GM18499 (cell line): ENCODE measurements around the gene ZFHX2.
"Not testable (repeated sequence)": the region's sequence is repeated elsewhere in the genome, so short reads cannot be mapped to it uniquely, and the experiment has no call there.

Source experiments
- ATAC-seq: cut with Tn5 transposase; IDR thresholded peaks from one replicate; pipeline ENCODE4 v1.9.1; 2021; ENCODE audit warnings: moderate number of reproducible peaks; ENCODE audit not compliant: insufficient read depth, unreplicated experiment

The ZFHX2 gene

DNA sequence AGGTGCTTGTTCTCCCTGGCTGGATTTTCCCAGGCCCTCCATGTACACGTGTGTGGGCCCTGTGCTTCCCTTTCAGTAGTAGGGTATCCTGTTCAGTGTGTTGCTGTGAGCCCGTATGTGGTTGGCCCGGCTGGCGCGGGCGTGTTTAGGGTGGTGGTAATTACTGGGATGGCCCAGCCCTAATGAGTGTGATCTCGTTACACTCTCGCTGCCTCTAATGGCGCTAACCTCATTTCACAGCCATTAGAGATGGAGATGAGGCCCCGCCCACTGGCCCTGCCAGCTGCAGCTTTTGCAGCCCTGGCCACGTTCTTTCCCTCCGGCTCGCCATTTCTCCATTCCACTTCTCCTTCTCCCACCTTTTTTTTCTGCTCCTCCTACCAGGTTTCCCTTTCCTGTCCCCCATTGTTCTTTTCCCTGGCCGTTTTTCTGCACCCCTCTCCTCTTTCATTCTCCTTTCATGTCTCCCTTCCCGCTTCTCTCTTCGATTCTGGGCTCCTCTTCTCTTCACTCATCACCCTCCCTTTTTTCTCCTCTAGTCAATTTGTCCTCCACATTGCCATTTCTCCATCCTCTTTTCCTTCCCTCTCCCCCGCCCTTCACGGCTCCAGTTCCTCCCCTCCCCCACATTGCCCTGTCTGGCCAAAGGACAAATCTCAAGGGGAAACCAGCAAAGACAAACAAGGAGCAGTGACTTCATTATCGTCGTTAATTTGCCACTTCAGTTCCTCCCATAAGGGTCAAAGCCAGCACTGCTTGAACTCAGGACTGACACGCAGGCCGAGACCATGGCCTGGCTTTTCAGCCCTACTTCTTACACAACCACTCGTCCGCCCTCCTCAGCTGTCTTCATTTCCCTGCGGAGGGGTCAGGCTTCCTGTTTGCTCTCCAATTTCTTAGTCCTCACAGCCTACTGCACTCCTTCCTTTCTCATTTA is 6.8 kb downstream of the ZFHX2 start:
- no peak for ATAC-seq

DNA sequence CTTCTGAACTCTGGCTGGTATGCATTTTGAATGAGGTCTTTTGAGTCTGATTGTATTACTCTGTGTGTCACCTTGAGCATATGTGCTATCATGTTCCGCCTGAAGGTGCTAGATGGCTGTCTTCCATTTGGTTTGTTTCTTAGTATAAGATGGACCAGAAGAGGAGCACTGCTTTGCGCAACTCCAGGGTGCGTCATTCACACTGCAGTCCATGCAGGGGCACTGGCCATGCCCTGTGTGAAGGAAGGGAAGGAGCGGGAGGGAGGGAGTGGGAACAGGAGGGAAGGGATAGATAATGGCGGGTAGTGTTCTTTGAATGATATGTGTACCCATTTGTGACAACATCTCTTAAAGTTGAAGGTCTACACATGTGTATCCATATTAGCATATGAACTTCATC is 8.2 kb downstream of the ZFHX2 start:
- ATAC-seq = no peak

DNA sequence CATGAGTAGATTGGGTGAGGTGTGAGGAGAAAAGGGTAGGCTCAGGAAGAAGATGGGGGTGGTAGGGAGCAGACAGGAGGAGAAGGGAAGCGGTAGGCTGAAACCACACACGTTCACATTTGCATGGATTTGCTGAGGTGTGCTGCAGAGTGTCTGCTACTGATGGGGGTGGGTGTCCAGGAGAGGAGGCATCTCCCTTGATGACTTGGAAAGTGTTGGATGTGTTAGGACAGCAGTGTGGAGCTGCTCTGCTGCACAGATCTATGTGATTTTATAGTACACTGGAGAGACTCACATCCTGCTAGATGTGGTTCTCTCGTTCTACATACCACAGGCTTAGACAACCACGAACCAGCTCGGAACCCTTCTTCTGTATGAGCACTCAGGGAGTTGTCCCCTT is 9.3 kb downstream of the ZFHX2 start:
- ATAC-seq = no peak

GRCh38 chr14:23540141-23540469 is 11.5 kb downstream of the ZFHX2 start:
- no peak for ATAC-seq

GRCh38 chr14:23539248-23540140 is 12.1 kb downstream of the ZFHX2 start:
- no peak for ATAC-seq

DNA sequence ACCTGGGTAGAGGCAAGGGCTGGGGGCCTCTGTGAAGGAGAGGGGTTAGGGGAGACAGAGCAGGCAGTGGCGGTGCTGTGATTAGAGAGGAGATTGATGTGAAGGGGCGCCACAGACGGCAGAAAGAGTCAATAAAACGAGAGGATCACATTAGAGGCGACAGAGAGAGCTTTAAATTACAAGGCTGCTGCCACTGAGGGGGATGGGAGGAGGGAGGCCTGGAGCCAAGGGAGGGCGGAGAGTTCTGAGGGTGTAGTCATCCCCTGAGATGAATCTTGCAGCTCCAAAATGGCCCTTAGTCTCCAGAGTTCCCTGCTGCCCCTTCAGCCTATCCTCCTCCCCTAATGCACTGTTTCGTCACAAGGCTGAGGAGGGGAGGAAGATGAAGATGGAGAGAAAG is 12.8 kb downstream of the ZFHX2 start:
- no peak for ATAC-seq

DNA sequence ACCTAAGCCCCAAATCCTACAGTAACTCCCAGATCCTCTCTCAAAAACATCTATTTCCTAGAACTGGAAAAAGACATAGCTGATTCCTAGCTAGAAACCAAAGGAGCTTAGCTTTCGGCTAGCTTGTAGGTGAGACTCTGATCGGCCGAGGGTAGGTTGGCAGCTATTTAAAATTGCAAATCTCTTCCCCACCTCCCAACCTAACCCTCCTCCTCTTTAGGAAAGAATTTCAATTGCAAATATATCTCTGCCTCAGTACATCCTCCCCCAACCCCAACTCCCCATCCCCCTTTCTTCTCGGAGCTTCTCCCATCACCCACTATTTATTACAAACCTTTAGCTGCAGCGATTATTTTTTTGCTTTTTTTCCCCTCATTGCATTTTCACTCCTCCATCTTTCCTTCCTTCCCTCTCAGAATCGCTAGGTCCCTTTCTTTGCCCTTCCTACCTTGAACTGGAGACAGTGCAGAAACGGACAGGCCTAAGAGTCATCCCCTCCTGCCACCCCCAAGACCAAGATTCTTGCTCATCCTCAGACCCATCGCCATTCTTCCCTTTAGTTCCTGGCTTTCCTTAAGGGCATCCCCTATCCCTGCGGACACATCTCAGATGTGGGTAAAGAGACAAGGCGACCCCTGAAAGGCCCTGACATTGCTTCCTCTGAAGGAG is 13.4 kb downstream of the ZFHX2 start:
- ATAC-seq = no peak

DNA sequence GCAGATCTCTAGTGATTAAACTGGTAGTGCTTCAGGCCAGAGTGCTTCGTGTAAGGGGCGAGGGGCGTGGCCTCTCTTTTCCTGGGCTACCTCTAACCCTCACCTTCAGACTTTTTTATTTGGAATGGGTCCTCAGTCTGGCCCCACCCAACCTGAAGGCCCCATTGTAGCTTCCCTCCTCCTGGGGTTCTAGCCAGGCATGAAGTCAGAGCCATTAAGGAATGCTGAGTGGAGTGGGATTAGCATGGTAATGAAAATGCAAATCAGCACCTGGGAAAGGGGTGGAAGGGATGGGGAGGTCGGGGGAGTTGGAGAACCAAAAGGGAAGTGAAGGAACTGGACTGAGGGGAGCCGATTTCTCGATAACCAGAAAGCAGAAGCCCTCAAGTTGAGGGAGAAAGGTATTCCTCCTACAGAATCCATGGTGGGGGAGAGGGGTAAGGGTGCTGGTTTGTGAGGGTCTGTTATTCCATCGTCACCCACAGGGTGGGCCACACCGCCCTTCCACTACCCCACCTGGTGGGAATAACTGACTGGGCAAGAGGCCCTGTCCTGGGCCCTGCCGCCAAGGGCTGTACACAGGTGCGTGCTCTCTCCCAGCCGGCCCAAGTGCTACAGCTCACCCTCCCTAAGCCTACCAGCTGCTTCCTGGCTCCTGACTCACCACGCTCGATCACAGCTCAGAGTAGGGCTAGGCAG is 14.1 kb downstream of the ZFHX2 start:
- ATAC-seq = no peak

- ATAC-seq = not testable (repeated sequence)
Measured at GRCh38 chr14:23536906-23537305, 14.7 kb downstream of the ZFHX2 start.

DNA sequence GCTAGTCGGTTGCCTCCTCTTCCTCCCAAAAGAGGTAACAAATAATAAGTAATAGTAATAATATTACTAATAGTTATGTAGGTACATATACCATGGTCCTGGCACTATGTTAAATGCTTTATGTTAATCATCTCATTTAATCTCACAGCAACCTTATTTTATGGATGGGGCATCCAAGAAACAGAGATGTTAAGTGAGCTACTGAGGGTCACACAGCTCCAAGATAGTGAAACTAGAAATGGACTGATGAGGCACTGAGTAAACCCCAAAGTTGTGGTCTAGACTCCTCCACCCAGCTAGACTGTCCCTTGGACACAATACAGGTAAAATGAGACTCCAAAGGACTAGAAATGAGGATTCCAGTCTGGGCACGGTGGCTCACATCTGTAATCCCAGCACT is 15.1 kb downstream of the ZFHX2 start:
- ATAC-seq = no peak

DNA sequence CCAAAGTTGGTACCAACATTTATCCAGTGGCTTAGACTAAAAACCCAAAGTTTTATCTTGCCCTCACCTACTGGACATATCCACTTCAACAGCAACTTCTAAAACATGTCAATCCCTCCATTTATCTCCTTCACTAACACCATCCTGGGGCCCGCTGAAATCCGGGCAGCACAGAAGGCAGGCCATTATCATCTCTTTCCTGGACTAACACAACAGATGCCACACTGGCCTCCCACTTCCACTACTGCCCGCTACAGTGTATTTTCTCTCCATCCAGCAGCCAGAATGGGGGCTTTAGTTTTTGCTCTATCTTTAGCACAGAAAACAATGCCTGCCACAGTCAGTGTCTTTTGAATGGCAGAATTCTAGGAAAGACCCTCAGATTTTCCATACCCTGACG is 15.6 kb downstream of the ZFHX2 start:
- no peak for ATAC-seq

DNA sequence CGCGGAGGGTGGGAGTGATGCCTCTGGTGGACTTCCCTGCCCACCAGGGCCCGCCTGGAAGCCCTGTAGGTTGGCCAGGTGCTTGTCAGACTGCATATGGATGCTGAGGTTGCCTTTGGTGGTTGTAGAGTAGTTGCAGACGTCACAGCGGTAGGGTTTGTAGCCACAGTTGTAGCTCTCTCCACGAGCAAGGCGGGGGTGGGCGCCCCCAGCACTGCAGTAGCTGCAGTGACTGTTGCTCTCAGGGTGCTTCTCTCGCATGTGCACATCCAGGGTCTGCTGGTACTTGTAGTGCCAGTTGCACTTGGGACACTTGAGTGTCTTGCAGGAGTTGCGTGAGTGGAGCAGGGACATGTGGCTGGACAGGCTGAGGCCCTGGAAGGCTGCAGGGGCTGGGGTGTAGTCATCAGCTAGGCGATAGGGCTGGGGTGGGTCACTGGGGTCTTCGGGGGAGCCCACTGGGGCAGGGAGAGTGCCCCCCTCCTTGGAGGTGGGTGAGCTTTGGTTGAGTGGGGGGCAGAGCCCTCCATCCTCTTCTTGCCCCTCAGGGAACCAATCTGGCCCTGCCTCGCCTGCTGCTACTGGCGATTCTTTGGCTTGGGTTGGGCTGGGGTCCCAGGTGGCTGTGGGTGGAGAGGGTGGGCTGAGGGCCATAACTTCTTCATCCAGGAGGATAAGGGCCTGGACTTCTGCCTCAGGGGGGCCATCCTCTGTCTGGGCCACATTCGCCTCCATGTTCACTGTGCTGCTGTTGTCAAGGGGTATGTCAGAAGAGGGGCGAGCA is 17.7 kb downstream of the ZFHX2 start:
- ATAC-seq = no peak

GRCh38 chr14:23532658-23533057 is 18.9 kb downstream of the ZFHX2 start:
- ATAC-seq = no peak

DNA sequence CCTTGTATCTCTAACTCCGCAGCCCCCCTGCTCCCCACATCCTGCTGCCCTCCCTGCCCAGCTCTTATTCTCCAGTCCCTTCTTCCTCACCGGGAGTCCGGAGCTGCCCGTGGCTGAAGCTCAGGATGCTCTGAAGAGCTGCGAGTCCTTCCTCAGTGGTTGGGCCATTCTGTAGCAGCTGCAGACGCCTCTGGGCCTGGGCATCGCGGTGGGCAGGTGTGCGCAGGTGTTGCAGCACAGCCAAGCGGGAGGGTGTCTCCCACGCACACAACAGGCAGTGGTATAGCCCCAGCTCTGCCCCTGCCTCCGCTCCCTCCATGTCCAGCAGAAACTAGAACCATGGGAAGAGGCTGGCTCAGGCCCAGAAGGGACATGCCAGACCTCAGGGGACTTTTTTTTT is 20.2 kb downstream of the ZFHX2 start:
- no peak for ATAC-seq

- no peak for ATAC-seq
Measured at GRCh38 chr14:23530375-23531055, 21.1 kb downstream of the ZFHX2 start.

GRCh38 chr14:23529016-23529415 is 22.5 kb downstream of the ZFHX2 start:
- ATAC-seq = no peak

- no peak for ATAC-seq
Measured at GRCh38 chr14:23528555-23528954, 23.0 kb downstream of the ZFHX2 start.

- no peak for ATAC-seq
Measured at GRCh38 chr14:23525611-23526010, 26.0 kb downstream of the ZFHX2 start.

DNA sequence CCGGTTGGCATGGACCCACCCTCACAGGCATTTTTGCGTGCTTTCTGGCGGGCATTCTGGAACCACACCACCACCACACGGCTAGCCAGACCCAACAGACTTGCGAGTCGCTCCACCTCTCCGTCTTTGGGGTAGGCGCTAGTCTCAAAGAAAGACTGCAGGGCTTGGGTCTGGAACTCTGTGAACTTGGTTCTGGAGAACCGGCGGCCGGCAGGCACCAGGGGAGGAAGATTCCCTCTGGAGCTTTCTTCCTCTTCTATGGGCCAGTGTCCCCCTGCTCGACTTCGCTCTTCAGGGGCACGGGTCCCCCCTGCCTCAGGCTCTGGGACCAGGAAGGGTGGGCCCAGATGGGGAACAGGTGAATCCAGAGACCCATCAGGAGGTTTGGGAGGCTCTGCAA is 26.6 kb downstream of the ZFHX2 start:
- no peak for ATAC-seq
